GM21526 (cell line): Measurements from ENCODE around the gene TUBGCP2.

ENCODE experiments used
- ATAC-seq: cut with Tn5 transposase; IDR thresholded peaks from one replicate; pipeline ENCODE4 v1.9.1; 2021; ENCODE audit warnings: moderate library complexity; ENCODE audit not compliant: unreplicated experiment, low FRiP score

TUBGCP2 gene

GRCh38 chr10:133308421-133309099 is at the start of gene TUBGCP2, which contains the start of gene ZNF511:
Gene TUBGCP2 (minus strand): TSS chr10:133308872. CDS start chr10:133302941, 5,931 bp downstream.
Gene ZNF511 (plus strand): TSS chr10:133308914. CDS start chr10:133308944, 30 bp downstream.
- ATAC-seq: peak; percentile 69

GRCh38 chr10:133357285-133358161 is 48.9 kb upstream of the TUBGCP2 start, which contains the start of gene FUOM:
Gene FUOM (minus strand): TSS chr10:133358019. CDS start chr10:133358007, 12 bp downstream.
- ATAC-seq: peak; percentile 56

- no peak for ATAC-seq
These were observed 48.0 kb upstream of the TUBGCP2 start for GRCh38 chr10:133356549-133357284.

GRCh38 chr10:133355991-133356390 is 47.3 kb upstream of the TUBGCP2 start:
- no peak for ATAC-seq

GRCh38 chr10:133355266-133355665 is 46.6 kb upstream of the TUBGCP2 start:
- ATAC-seq: no peak

GRCh38 chr10:133354672-133355240 is 46.1 kb upstream of the TUBGCP2 start:
- ATAC-seq: no peak

- ATAC-seq: no peak
These were observed 45.4 kb upstream of the TUBGCP2 start for GRCh38 chr10:133353988-133354605.

- no peak for ATAC-seq
These were observed 44.7 kb upstream of the TUBGCP2 start for GRCh38 chr10:133353202-133353959.

GRCh38 chr10:133351408-133352318 is 43.0 kb upstream of the TUBGCP2 start:
- ATAC-seq: no peak

- no peak for ATAC-seq
These were observed 42.3 kb upstream of the TUBGCP2 start for GRCh38 chr10:133350950-133351329.

- ATAC-seq: no peak
These were observed 41.7 kb upstream of the TUBGCP2 start for GRCh38 chr10:133350283-133350949.

GRCh38 chr10:133349577-133350011 is 40.9 kb upstream of the TUBGCP2 start:
- no peak for ATAC-seq

GRCh38 chr10:133349160-133349568 is 40.5 kb upstream of the TUBGCP2 start:
- no peak for ATAC-seq

GRCh38 chr10:133347710-133348517 is 39.2 kb upstream of the TUBGCP2 start:
- no peak for ATAC-seq

GRCh38 chr10:133346413-133346812 is 37.7 kb upstream of the TUBGCP2 start:
- no peak for ATAC-seq

- no peak for ATAC-seq
These were observed 35.6 kb upstream of the TUBGCP2 start for GRCh38 chr10:133344236-133344635.

GRCh38 chr10:133343558-133343957 is 34.9 kb upstream of the TUBGCP2 start:
- no peak for ATAC-seq
